Nucleus accumbens (tissue), 56 donors: Measurements from ENCODE around the gene ANO1.

Experiments used
- DNase-seq, 56 donors: peaks; one replicate each; lab custom pipeline; 2025; lab: John Stamatoyannopoulos, UW

The ANO1 gene

GRCh38 chr11:70111269-70112016 lies 33.3 kb downstream of the ANO1 start:
- no peak for DNase-seq

GRCh38 chr11:70112017-70112434 lies 33.9 kb downstream of the ANO1 start:
- no peak for DNase-seq

GRCh38 chr11:70113801-70114200 lies 35.7 kb downstream of the ANO1 start:
- no peak for DNase-seq

- DNase-seq = no peak
Measured at GRCh38 chr11:70115778-70116177, 37.7 kb downstream of the ANO1 start.

DNA sequence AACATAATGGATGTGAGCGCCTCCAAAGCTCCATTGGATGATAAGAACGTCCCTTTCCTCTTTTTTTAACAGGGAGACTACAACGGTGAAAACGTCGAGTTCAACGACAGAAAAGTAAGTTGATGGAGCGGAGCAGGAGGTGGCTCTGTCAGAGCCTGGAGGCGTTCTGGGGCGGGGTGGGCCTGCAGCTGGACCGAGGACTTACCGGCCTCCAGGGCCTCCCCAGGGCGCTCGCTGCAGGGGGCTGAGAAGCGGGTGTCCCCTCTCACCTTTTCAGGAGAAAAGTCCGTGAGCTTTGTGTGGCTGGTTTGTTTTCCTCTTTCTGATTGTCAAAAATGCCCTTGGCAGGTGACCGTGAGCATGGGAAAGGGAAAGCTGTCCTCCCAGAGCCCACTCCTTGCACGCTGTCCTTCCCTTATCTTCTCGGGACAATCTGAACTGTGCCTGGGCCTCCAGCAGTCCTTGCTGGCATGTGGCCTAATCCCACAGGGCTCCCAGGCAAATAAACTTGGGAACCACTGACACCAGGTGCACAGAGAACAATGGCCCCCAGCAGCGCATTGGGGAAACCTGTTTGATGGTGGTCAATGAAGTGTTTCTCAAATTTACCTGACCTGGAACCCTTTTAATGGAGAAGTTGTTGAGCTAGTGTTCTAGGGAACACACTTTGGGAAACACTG lies 38.4 kb downstream of the ANO1 start:
- DNase-seq = no peak

GRCh38 chr11:70117567-70118145 lies 39.5 kb downstream of the ANO1 start:
- DNase-seq = no peak

DNA sequence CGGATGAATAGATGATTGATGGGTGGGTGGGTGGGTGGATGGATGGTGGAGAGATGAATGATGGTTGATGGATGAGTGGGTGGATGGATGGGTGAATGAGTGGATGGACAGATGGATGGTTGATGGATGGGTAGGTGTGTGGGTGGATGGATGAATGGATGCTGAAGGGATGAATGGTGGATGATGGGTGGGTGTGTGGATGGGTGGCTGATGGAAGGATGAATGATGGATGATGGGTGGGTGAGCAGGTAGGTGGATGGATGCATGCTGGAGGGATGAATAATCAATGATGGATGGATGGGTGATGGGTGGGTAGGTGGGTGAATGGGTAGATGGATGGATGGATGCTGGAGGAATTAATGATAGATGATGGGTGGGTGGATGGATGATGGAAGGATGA lies 40.5 kb downstream of the ANO1 start:
- DNase-seq = no peak

GRCh38 chr11:70119502-70119901 lies 41.4 kb downstream of the ANO1 start:
- no peak for DNase-seq

DNA sequence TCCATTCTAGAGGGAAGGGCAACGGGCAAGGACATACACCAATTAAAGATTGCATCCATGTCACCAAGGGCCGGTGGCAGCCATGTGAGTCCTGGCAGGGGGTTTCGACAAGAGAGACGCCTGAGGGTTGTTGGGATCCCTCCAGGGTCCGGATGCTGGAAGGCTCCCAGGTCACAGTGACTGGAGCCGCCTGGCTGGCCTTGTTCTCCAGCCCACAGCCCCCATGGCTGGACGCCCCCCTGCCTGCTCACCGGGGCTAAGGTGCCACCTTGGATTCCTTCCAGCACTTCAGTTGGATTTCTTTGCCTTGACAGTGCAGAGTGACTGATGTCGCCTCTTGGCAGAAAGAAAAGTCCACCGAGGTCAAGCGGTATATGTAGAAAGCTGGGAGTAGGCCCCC lies 42.6 kb downstream of the ANO1 start:
- no peak for DNase-seq

- no peak for DNase-seq
Measured at GRCh38 chr11:70122490-70123198, 44.5 kb downstream of the ANO1 start.

DNA sequence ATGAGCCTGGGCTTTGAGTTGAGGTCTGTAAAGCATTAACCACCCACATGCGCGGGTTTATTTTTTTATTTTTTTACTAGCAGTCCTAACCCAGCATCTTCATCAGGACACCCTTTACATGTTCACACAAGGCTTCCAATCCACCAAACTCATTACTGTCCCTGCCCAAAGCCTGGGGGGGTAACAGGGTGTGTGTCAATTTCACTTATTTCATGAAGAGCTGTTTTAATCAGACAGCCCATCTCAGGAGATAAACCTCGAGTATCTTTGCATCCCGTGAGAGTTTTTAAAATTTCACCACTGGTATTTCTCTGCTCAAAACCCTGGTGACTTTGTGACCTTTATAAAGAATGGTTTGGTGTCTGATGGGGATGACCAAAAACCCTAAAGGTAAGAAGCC lies 45.6 kb downstream of the ANO1 start:
- no peak for DNase-seq

GRCh38 chr11:70124321-70125000 lies 46.3 kb downstream of the ANO1 start:
- DNase-seq = peak in 4 of 56 donors; percentile 22 to 43 (median 26)

DNA sequence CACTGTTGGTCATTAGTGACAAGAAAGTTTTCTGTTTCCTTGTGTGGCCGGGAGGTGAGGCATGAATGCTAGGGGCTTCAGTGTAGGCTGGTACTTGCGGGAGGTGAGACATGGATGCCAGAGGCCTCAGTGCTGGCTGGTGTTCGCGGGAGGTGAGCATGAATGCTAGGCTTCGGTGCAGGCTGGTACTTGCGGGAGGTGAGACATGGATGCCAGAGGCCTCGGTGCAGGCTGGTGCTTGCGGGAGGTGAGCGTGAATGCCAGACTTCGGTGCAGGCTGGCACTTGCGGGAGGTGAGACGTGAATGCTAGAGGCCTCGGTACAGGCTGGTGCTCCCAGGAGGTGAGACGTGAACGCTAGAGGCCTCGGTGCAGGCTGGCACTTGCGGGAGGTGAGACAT lies 48.4 kb downstream of the ANO1 start:
- DNase-seq = no peak

DNA sequence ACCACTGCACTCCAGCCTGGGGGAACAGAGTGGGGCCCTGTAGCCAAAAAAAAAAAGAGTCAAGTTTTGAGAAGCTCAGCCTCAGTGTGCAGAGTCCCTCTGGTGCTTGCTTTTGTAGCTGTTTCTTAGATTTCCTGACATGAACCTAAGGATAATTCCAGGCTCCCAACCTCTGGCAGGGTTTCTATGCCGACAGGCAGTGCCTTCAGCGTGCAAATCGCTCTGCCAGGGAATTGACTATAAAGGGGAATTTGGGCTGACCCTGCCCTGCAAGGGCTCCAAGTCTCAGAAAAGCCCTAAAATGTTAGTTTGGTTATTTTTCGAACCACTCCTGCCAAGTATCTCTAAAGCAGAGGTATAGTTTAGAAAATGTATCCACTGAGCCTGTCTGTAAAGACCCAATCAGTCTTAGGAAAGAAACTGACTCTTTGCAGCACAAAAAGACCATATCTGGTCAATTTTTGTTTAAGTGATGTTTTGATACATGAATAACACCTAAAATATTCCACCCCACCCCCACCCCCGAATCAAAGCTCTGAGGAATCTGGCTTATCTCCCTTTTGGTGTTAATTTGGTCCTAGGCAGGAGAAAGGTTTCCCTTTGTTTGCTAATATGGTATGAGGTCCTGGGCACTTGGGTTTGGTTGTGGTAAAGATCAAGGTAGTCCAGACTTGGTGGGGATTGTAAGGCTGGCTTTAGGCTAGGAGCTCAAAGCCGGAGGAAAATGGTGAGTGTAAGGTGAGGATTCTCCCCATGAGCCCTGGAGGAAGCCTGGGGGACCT lies 49.7 kb downstream of the ANO1 start:
- no peak for DNase-seq

DNA sequence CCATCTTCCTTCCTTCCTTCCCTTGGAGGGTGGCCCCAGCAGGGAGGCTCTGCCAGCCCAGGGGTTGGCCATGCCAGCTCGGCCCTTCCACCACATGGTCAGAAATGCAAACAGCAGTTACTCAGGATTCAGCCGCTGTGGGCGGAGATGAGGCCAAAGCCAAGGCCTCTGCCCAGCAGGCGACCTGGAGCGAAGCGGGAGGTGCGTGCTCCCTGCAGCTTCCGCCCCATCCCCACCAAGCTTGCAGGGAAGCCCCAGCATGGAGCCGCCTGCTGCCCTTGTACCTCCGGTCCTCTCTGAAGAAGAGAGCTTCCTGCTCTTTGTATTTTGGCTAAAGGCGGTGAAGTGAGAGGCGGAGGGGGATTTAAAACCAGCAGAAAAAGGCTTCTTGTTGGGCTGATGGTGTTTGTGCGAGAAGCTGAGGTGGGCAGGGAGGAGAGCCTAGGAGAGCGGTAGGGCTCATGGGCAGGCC lies 50.4 kb downstream of the ANO1 start:
- DNase-seq = no peak

DNA sequence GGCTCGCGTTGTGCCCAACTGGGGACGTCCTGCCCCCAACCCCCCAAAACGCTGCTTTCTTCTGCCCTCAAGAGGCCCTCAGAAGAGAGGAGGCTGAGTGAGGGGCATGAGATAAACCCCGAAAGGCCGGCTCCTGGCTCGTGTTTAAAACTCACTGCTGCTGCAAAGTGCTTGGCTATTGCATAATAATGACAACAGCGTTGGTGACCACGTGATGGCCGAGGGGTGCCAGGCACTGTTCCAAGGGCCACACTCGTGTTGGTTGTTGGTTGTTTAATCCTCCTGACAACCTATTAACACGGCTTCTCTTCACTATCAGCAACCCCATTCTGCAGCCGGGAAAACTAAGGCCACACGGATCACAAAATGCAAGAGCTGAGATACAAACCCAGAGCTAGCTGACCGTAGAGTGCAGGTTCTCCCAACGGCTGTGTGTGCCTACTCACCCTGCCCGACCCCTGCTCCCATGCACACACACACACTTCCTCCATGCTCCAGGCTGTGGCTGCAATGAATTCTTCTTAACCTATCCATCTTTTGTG lies 51.0 kb downstream of the ANO1 start:
- DNase-seq = no peak

DNA sequence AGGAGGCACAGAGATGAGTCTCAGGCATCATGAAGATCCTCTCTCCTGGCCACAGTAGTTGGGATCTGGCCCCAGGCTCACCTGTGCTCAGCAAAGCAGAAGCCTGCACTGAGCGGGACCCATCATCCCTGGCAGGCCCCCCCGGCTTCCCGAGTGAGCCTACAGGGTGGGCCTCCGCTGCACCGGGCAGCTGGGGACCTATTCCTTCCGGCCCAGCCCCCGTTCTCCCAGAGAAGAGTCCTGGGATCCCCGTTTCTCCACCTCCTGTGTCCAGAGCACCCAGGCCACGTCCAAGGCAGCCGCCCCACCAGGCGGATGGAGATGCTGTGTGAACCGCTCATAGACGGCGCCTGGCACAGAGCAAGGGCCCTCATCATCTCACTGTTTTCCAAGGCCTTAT lies 52.5 kb downstream of the ANO1 start:
- no peak for DNase-seq

- no peak for DNase-seq
Measured at GRCh38 chr11:70131606-70132190, 53.6 kb downstream of the ANO1 start.

DNA sequence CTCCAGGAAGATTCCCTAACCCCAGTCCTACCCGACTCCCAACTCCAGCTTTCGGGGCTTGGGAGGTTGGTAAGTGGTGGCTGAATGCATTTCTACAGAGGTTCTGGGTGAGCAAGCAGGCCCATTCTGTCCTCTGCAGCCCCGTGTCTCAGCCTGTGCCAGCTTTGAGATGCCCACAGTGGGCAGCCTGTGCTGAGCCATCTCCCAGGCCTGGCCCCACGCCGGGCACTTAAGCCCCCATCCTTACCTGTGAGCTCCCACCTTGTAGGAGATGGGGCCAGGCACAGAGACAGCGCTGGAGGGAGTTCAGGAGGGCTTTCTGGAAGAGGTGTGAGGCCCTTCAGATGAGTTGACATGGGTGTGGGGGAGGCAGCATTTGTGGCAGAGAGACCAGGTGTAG lies 54.5 kb downstream of the ANO1 start:
- DNase-seq = no peak
